Memory B cell (primary cell): ENCODE data around the gene PYCARD.

Experiments used
- ATAC-seq: fragments of 150-1000 bp; cut with Tn5 transposase; 2 replicates; pipeline ENCODE4 v1.10.0; 2021; ENCODE audit warnings: low read depth, mild to moderate bottlenecking, moderate library complexity
- DNase-seq, 2 donors: peaks; one replicate each; pipeline ENCODE4 v3.0.0; 2022; ENCODE audit warnings: low spot score in 2 of 2
- H3K27ac Mint-ChIP-seq: one replicate; pipeline ENCODE4 v1.8.0; 2022; ENCODE audit warnings: mild to moderate bottlenecking, moderate library complexity, mixed read lengths
- H3K27me3 Mint-ChIP-seq: one replicate; pipeline ENCODE4 v1.8.0; 2022; ENCODE audit warnings: mixed read lengths
- H3K36me3 Mint-ChIP-seq: one replicate; pipeline ENCODE4 v1.8.0; 2022; ENCODE audit warnings: mild to moderate bottlenecking, mixed read lengths
- H3K4me1 Mint-ChIP-seq: one replicate; pipeline ENCODE4 v1.8.0; 2022; ENCODE audit warnings: mixed read lengths
- H3K4me3 Mint-ChIP-seq: one replicate; pipeline ENCODE4 v1.8.0; 2022; ENCODE audit warnings: mild to moderate bottlenecking, moderate library complexity, mixed read lengths
- H3K9me3 Mint-ChIP-seq: one replicate; pipeline ENCODE4 v1.8.0; 2022; ENCODE audit warnings: mixed read lengths

The PYCARD gene

GRCh38 chr16:31223044-31223443 is 20.5 kb upstream of the PYCARD start:
- Mint-ChIP-seq H3K27me3 (peaks cover 19% of the 10 kb centered on the region), H3K36me3 (no peaks in the 10 kb centered on the region), H3K27ac (no peak overlapping the region), H3K4me3 (no peak overlapping the region), H3K9me3 (no peaks in the 10 kb centered on the region), H3K4me1 (peaks cover 10% of the 10 kb centered on the region)
- DNase-seq (no peak), ATAC-seq (no peak)

GRCh38 chr16:31221357-31222160 is 19.0 kb upstream of the PYCARD start:
- no peak for DNase-seq
- peaks cover 18% of the 10 kb centered on the region for H3K4me1 Mint-ChIP-seq
- no peaks in the 10 kb centered on the region for H3K36me3 Mint-ChIP-seq
- H3K4me3 Mint-ChIP-seq = no peak overlapping the region
- no peak overlapping the region for H3K27ac Mint-ChIP-seq
- peaks cover 24% of the 10 kb centered on the region for H3K27me3 Mint-ChIP-seq
- H3K9me3 Mint-ChIP-seq = no peaks in the 10 kb centered on the region
- ATAC-seq = no peak

- no peak for DNase-seq
- H3K9me3 Mint-ChIP-seq = no peaks in the 10 kb centered on the region
- no peaks in the 10 kb centered on the region for H3K36me3 Mint-ChIP-seq
- no peak for ATAC-seq
- peaks cover 26% of the 10 kb centered on the region for H3K4me1 Mint-ChIP-seq
- H3K27ac Mint-ChIP-seq = no peak overlapping the region
- peaks cover 24% of the 10 kb centered on the region for H3K27me3 Mint-ChIP-seq
- no peak overlapping the region for H3K4me3 Mint-ChIP-seq
Measured at GRCh38 chr16:31219154-31219741, 16.7 kb upstream of the PYCARD start.

GRCh38 chr16:31217136-31217530 is 14.6 kb upstream of the PYCARD start:
- no peaks in the 10 kb centered on the region for H3K9me3 Mint-ChIP-seq
- DNase-seq (no peak), ATAC-seq (no peak)
- H3K4me3 Mint-ChIP-seq = peak overlapping the region; percentile 82
- no peaks in the 10 kb centered on the region for H3K36me3 Mint-ChIP-seq
- H3K4me1 Mint-ChIP-seq = peaks cover 29% of the 10 kb centered on the region
- peaks cover 24% of the 10 kb centered on the region for H3K27me3 Mint-ChIP-seq
- no peak overlapping the region for H3K27ac Mint-ChIP-seq

- Mint-ChIP-seq H3K27me3 (peaks cover 22% of the 10 kb centered on the region), H3K9me3 (no peaks in the 10 kb centered on the region), H3K4me3 (peak within 1 kb of the TSS; percentile 82), H3K27ac (no peak within 1 kb of the TSS), H3K4me1 (peaks cover 31% of the 10 kb centered on the region), H3K36me3 (no peaks in the 10 kb centered on the region)
- DNase-seq (peak in 1 of 2 donors; percentile 38), ATAC-seq (peak; percentile 7)
Measured at GRCh38 chr16:31216422-31217135, 14.0 kb upstream of the PYCARD start, which contains the start of gene PYDC1. Gene PYDC1, minus strand, starts transcription at chr16:31217135. Its CDS starts 107 bp downstream, at chr16:31217028.

- Mint-ChIP-seq H3K27ac (no peak overlapping the region), H3K9me3 (no peaks in the 10 kb centered on the region), H3K4me3 (peak overlapping the region; percentile 82), H3K4me1 (peaks cover 26% of the 10 kb centered on the region), H3K36me3 (no peaks in the 10 kb centered on the region), H3K27me3 (peaks cover 12% of the 10 kb centered on the region)
- peak; percentile 54 for ATAC-seq
- peak in 1 of 2 donors; percentile 40 for DNase-seq
Measured at GRCh38 chr16:31215287-31216162, 13.0 kb upstream of the PYCARD start.

GRCh38 chr16:31214708-31215286 is 12.2 kb upstream of the PYCARD start:
- H3K27me3 Mint-ChIP-seq = peaks cover 12% of the 10 kb centered on the region
- DNase-seq = peak in 1 of 2 donors; percentile 38
- ATAC-seq = peak; percentile 61

GRCh38 chr16:31213877-31214707 is 11.5 kb upstream of the PYCARD start, which contains the start of gene TRIM72:
Gene TRIM72, plus strand, starts transcription at chr16:31214119. Its CDS starts 620 bp downstream, at chr16:31214739.
- H3K4me3 Mint-ChIP-seq = peak within 1 kb of the TSS; percentile 82
- DNase-seq (no peak), ATAC-seq (peak; percentile 7)
- no peaks in the 10 kb centered on the region for H3K9me3 Mint-ChIP-seq
- no peak within 1 kb of the TSS for H3K27ac Mint-ChIP-seq
- H3K36me3 Mint-ChIP-seq = no peaks in the 10 kb centered on the region
- peaks cover 10% of the 10 kb centered on the region for H3K27me3 Mint-ChIP-seq
- peaks cover 26% of the 10 kb centered on the region for H3K4me1 Mint-ChIP-seq

More at GRCh38 chr16:31214708-31215286, 12.2 kb upstream of the PYCARD start:
- Mint-ChIP-seq H3K27ac (no peak overlapping the region), H3K4me1 (peaks cover 26% of the 10 kb centered on the region), H3K4me3 (peak overlapping the region; percentile 82), H3K9me3 (no peaks in the 10 kb centered on the region), H3K36me3 (no peaks in the 10 kb centered on the region)

GRCh38 chr16:31213342-31213741 is 10.8 kb upstream of the PYCARD start:
- DNase-seq (no peak), ATAC-seq (no peak)
- Mint-ChIP-seq H3K4me3 (peak overlapping the region; percentile 63), H3K9me3 (no peaks in the 10 kb centered on the region), H3K4me1 (peaks cover 26% of the 10 kb centered on the region), H3K36me3 (no peaks in the 10 kb centered on the region), H3K27me3 (peaks cover 6% of the 10 kb centered on the region), H3K27ac (no peak overlapping the region)

GRCh38 chr16:31206776-31207175 is 4.2 kb upstream of the PYCARD start:
- H3K4me3 Mint-ChIP-seq = no peak overlapping the region
- peaks cover 9% of the 10 kb centered on the region for H3K36me3 Mint-ChIP-seq
- ATAC-seq (no peak), DNase-seq (no peak)
- H3K27me3 Mint-ChIP-seq = no peaks in the 10 kb centered on the region
- peaks cover 26% of the 10 kb centered on the region for H3K4me1 Mint-ChIP-seq
- H3K27ac Mint-ChIP-seq = no peak overlapping the region
- peaks cover 1% of the 10 kb centered on the region for H3K9me3 Mint-ChIP-seq

GRCh38 chr16:31204871-31205666 is 2.5 kb upstream of the PYCARD start:
- peaks cover 33% of the 10 kb centered on the region for H3K4me1 Mint-ChIP-seq
- H3K9me3 Mint-ChIP-seq = peaks cover 1% of the 10 kb centered on the region
- H3K27me3 Mint-ChIP-seq = no peaks in the 10 kb centered on the region
- peak overlapping the region; percentile 48 for H3K27ac Mint-ChIP-seq
- H3K4me3 Mint-ChIP-seq = no peak overlapping the region
- DNase-seq (no peak), ATAC-seq (no peak)
- peaks cover 11% of the 10 kb centered on the region for H3K36me3 Mint-ChIP-seq
